ENCODE data around the gene CIAO2A.

DNA sequence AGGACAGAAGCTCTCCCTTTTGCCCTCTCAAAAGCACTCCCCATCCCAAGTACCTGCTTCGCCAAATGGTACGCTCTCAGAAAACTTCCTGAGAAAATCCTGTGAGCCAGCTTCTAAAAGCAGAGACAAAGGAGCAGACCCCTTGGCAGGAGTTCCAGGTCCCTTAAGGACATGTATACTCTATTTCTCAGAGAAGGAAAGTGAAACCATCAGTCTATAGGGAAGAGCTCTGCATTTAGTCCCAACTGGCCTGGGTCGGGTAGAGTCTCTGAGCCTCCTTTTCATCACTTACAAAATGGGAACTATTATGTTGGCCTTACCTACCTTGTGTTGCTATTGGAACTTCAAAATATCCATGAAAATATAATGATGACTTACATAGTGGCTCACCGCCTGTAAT lies 67.0 kb downstream of the CIAO2A start:
- no peak for TF ChIP-seq CTCF (IDR thresholded peaks at IDR 0.05)
- TF ChIP-seq POLR2A (IDR thresholded peaks at IDR 0.05), result no peak
